Ishikawa (cell line): Measurements from ENCODE around the gene PPM1B.

ENCODE experiments used
- CREB1 ChIP-seq: IDR thresholded peaks from 2 replicates; pipeline ENCODE4 v1.6.1; 2012; ENCODE audit warnings: low read depth
- EP300 ChIP-seq: IDR thresholded peaks from 2 replicates; pipeline ENCODE4 v1.6.1; 2012; ENCODE audit warnings: borderline replicate concordance
- TF ChIP-seq, protein P1 (sequence below): IDR thresholded peaks from 2 replicates; pipeline ENCODE4 v1.6.1; 2012

DNA sequence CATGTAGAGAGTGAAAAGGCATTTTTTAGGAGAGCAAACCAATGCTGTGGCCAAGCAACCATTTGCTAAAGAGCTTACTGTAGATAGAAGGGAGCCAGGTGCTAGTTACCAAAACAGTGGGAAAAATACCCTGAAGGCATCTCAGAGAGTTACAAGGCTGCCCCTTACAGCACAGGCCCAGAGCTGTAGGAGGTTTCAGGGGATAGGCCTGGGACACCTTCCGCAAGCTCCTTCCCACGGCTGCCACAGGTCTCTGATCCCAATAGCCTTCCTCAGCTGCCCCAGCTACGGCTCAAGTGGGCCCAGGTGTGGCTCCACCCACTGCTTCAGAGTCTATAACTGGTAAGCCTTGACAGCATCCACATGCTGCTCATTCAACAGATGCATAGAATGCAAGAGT is 18.2 kb upstream of the PPM1B start:
- TF ChIP-seq, protein P1, sequence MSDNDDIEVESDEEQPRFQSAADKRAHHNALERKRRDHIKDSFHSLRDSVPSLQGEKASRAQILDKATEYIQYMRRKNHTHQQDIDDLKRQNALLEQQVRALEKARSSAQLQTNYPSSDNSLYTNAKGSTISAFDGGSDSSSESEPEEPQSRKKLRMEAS: no peak
- TF ChIP-seq CREB1: no peak
- TF ChIP-seq EP300: no peak
